ENCODE results near the gene DRD2.

- TF ChIP-seq CTCF (IDR thresholded peaks at IDR 0.05; ENCODE audit: insufficient read depth, low read length, poor library complexity, severe bottlenecking): no peak
- no peak for TF ChIP-seq EZH2phosphoT487 (conservative IDR thresholded peaks at IDR 0.05; ENCODE audit: low read length)
These were observed 67.0 kb downstream of the DRD2 start for GRCh38 chr11:113408206-113408605.
